Stimulated activated CD8-positive, alpha-beta memory T cell treated with anti-CD3 and anti-CD28 coated beads, Interleukin-4, amount 100 ng/mL, for 24 hours (primary cell): ENCODE measurements around the gene ST3GAL3.

ENCODE experiments used
- DNase-seq: peaks from one replicate; pipeline ENCODE4 v3.0.0-alpha.2; 2020; ENCODE audit warnings: low read depth

Gene ST3GAL3

GRCh38 chr1:43968348-43968948 is 261.1 kb downstream of the ST3GAL3 start:
- DNase-seq = no peak

GRCh38 chr1:43969416-43969745 is 262.0 kb downstream of the ST3GAL3 start:
- DNase-seq = no peak

DNA sequence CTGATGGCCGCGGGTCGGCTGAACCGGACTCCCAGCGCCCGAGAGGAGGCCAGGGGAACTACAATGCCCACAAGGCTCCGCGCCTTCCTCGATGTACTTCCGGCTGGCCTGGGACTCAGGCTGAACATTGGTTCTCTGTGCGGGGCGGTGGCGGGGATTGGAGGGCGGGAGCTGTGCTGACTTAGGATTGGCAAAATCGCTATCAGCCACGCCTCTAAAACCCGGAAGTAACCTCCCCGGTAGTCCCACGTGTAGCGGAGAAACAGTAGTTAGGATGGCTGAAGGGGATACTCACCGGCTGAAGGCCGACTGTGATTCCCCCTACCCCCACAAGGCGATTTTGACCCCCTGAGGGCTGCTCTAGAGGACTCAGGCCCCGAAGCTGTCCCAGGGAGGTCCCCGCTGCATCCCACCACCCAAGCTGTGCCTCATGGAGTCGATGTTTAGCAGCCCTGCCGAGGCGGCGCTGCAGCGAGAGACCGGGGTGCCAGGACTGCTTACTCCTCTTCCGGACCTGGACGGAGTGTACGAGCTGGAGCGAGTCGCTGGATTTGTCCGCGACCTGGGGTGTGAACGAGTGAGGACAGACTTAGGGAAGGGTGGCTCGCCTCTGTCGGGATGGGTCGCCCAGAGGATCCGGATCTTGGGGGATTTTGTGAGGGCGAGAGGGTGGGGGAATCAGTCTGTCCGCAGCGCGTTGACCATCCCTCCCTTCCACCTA is 262.6 kb downstream of the ST3GAL3 start, which contains the start of gene DPH2:
Gene DPH2, plus strand, starts transcription at position 265 of the 721 bp plus-strand sequence. Its CDS starts 166 bp downstream, at position 431.
- peak; percentile 94 for DNase-seq

DNA sequence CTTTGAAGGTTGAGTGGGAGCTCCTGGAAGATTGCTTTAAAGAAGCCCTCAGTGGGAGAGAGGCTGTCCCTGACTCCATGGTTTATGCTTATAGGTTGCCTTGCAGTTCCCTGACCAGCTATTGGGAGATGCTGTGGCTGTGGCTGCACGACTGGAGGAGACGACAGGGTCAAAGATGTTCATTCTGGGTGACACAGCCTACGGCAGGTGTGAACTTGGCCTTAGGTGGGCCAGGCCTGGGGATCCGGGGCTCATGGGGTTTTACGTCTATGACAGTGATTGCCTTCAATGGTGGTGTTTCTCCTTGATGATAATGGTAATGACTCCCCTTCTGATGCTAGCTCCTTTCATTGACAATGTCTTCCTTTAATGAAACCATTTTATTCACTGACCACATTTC is 263.2 kb downstream of the ST3GAL3 start:
- DNase-seq = no peak

GRCh38 chr1:43970911-43971310 is 263.6 kb downstream of the ST3GAL3 start:
- no peak for DNase-seq

- DNase-seq = no peak
Observed at GRCh38 chr1:43971336-43971980, 264.1 kb downstream of the ST3GAL3 start.

- DNase-seq = no peak
Observed at GRCh38 chr1:43973981-43974442, 266.7 kb downstream of the ST3GAL3 start.

DNA sequence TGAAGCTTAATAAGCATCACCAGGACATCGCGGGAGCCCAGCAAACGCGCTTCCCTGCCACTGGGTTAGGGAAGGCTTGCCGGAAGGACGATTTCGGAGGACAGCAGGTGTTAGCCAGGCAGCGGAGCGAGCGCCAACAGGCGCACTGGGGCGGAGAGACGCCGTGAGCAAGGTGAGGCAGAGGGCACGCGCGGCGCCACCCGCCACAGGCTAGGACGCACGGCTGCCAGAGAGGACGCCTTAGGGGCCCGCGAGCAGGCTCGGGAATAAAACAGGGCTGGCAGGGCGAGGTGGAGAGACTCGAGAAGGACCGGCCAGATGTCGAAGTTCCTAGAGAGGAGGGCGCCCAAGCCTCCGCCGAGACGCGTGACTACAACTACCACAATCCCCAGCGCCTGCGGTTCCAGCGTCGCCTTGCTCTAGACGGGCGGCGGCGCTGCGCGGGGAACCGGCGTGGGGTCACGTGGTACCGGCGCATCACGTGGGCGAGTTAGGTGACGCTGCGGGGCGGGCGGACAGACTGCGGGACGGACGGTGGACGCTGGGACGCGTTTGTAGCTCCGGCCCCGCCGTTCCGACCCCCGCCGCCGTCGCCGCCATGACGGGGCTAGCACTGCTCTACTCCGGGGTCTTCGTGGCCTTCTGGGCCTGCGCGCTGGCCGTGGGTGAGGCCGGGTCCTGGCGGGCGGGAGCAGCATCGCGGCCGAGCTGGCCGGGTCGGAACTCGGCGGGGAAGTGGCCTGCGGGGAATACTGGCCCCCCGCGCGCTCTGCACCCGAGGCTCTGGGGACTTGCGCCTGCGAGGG is 267.3 kb downstream of the ST3GAL3 start, which contains the start of gene ATP6V0B:
Gene ATP6V0B, plus strand, starts transcription at position 518 of the 806 bp plus-strand sequence. Its CDS starts 81 bp downstream, at position 599.
- DNase-seq = peak; percentile 97

DNA sequence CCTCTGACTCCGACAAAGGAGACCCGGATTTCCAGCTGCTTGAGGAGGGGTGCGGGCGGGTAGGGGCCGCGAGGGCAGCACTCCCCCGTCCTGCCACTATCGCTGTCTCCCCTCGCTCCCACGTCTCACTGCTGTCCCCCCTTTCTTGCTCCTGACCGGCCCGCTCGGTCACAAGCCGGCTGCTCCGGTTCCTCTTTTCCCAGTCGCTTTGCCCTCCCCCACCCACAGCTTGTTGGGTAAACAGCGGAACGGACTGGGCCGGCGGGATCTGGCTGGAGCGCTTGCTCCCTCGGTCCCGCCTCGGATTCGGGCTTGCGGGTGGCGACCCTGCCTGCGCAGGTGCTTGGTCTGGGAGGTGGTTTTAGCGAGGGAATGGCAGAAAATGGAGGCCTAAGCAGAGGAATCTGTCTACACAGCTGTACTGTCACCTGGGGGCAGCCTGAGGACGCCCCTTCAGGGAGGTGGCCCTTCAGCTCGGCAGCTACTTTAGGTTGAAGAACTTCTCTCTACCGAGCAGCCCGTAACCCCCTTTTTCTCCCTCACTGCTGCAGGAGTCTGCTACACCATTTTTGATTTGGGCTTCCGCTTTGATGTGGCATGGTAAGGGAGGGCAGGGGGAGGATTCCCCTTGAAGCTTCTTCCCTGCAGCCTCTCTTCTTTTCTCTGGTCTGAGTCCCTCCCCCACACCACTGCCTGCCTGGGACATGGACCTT is 268.1 kb downstream of the ST3GAL3 start:
- no peak for DNase-seq

DNA sequence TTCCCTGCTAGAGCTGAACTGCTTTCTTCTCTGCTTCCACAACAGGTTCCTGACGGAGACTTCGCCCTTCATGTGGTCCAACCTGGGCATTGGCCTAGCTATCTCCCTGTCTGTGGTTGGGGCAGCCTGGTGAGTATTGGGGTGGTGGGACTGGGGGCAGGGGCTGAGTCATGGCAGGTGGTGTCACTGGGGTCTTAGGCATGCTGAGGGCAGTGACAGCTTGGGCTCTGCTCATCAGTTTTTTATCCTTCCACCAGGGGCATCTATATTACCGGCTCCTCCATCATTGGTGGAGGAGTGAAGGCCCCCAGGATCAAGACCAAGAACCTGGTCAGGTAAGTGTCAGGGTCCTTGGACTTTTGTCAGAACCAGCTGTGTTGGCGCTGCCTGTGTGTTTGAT is 268.7 kb downstream of the ST3GAL3 start:
- no peak for DNase-seq

DNA sequence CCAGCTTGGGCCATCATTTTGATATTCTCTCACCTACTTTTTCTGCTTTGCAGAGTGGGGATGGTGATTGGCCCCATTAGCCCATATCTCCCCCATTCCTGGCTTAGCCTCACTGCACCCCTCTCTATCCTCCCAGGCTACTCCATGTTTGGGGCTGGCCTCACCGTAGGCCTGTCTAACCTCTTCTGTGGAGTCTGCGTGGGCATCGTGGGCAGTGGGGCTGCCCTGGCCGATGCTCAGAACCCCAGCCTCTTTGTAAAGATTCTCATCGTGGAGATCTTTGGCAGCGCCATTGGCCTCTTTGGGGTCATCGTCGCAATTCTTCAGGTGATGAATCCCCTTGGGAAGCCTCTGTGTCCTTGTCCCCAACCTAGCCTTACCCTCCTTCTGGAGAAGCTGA is 269.6 kb downstream of the ST3GAL3 start:
- no peak for DNase-seq

DNA sequence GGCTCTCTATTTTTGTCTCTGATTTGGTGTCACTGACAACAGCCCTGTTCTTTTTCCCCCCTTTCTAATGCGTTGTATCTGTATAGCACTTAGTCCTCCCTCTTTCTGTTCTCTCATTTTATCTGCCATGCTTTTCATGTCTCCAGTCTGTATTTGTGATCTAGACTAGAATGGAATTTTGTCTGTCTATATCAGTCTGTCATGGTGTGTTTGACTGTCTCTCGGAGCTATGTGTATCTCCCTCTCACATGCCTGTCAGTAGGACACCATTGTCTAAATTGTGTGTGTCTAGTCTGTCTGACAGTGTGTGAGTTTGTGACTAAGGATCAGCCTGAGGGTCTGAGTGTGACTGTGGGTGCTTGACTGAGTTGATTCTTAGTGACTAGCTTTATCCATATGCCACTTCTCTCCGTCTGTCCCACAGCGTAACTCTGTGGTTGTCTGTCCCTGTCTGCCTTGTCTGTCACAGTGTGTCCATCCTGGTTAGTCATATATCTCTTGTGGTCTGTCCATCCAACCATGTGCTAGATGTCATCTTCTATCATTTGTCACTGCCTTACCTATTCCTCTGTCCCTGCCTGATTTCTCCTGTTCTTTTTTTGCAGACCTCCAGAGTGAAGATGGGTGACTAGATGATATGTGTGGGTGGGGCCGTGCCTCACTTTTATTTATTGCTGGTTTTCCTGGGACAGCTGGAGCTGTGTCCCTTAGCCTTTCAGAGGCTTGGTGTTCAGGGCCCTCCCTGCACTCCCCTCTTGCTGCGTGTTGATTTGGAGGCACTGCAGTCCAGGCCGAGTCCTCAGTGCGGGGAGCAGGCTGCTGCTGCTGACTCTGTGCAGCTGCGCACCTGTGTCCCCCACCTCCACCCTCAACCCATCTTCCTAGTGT is 270.3 kb downstream of the ST3GAL3 start:
- DNase-seq = no peak

DNA sequence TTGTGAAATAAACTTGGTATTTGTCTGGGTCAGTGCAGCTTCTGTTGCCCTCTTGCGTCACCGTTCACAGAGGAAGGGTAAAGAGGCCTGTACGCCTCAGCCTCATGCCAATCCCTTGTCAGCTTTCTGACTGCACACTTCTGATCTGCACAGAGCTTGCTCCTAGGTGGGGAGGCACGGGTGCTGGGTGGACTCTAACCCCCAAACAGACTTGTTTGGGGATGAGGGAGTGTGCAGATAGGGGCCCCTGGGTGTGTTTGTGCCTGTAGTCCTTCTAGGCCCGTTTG is 270.9 kb downstream of the ST3GAL3 start:
- no peak for DNase-seq

- DNase-seq = no peak
Observed at GRCh38 chr1:43978551-43979260, 271.4 kb downstream of the ST3GAL3 start, which contains the start of gene B4GALT2. TSS of gene B4GALT2 (plus strand) at chr1:43979210. CDS start at chr1:43981161, 1,951 bp downstream.

- DNase-seq = no peak
Observed at GRCh38 chr1:43979261-43979527, 271.9 kb downstream of the ST3GAL3 start.

DNA sequence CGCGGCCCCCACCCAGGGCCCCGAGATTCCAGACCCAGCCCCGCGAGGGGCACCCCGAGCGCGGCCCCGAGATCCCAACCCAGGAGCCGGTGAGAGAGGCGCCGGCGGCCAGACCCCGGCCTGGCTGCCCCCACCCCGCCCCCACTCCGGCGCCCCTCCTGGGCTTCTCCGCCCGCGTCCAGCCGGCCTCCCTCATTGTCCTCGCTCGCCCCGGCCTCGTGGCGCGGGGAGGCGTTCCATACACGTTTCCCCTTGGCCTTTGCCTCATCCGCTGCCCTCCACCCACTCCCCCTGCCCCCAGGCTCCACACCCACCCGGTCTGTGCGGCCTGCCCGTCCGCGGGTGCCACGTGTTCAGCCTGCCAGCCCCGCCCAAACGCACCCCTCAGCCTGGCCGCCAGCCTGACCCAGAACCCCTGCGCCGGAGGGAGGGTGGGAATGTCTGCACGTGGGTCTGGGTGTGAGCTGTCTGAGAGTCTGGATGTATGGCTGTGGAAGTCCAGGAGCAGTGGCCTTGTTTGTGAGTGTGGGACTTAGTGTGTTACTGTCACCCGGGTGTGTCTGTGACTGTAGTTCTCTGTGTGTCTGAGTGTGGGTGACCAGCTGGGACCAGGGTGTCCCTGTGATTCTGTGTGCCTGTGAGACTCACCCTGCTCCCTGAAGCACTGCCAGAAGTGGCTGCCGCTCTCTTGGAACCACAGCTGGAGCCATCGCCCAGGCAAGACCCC is 272.4 kb downstream of the ST3GAL3 start:
- no peak for DNase-seq

DNA sequence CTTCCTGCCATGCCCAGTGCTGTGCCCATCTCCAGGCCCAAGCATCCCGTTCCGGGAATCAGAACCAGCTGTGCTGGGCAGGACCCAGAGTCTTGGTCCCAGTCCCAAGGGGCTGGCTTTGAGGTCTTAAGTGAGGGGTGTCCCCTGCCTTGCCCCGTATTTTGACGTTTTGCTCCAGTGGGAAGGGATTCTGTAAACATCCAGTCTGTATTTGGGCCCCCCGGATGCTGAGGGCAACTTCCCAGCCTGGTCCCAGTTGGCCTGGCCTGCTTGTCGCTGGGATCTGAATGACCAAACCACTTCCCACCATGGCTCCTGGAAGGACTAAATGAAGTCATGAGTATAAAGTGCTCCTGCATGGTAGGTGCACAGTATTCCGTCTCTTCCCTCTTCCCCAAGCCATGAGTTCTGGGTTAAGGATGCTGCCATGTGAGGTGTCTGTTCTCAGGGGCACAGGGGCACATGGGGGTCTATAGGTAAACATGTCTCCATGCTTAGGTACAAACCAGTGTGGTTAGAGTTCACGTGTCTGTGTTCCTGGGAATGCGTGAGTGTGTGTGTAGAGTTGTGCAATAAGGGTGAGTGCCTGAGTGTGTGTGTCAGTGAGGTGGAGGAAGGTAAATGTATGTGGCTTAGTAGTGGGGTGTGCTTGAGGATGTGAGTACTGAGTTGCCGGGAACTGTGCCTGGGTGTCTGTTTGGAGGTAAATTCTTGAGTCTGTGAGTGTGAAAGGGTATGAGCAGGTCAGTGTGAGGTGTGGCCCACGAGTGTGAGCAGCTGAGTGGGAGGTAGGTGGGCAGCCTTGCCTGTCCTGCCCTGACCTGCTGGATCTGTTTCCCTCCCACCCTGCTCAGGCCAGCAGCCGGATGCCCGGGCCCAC is 273.2 kb downstream of the ST3GAL3 start:
- no peak for DNase-seq
